Measurements from ENCODE around the gene ROR2.
"Not testable (repeated sequence)": the region's sequence is repeated elsewhere in the genome, so short reads cannot be mapped to it uniquely, and the experiment has no call there.

The ROR2 gene

GRCh38 chr9:91816356-91816755, 133.7 kb downstream of the ROR2 start:
- no peak for DNase-seq

- DNase-seq: no peak
These were observed 134.1 kb downstream of the ROR2 start for GRCh38 chr9:91815896-91816295.

GRCh38 chr9:91814753-91815152, 135.3 kb downstream of the ROR2 start:
- no peak for DNase-seq

DNA sequence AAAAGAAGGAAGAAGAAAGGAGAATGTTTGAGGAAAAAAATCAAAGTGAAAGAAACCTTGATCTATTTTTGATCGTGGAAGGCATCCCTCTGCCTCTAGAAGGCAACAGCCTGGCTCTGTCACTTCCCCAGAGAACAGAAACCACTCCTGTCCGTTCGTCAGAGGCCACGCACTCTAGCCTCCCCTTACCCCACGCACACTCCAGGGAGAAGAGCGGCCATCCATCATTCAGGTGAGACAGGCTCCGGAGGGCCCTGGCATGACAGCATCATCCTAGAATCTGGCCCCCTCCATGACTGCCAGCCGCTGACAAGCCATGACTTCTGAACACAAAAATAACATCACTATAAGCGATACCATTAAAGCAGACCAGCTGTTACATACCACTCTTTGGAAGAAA, 135.8 kb downstream of the ROR2 start:
- no peak for DNase-seq

DNA sequence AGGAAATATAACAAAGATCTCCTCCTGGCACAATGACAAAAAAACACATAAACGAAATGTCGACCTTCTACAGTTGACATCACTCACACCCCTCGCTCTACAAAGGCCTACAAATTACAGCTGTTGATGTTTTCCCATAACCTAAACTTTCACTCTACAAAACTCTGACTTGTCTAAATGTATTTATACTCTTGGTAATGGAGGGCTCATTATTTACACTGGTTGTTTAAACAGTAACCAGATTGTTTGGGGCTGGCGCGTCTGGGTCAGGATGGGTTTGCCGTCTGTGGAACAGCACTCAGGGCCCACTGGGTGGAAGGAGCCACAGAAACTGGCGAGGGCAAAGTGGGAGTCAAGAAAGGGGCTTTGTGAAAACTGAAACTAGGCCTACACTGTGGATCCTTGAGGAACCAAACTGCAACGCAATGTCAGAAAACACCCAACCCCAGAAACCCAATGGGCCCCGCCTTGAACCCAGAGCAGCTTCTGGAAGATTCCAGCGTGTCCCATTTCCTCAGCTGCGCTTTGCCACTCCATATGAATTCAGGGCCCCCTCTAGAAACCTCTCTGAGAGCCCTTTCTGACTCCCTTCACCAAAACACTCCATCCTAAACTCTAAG, 136.7 kb downstream of the ROR2 start:
- DNase-seq: no peak

DNA sequence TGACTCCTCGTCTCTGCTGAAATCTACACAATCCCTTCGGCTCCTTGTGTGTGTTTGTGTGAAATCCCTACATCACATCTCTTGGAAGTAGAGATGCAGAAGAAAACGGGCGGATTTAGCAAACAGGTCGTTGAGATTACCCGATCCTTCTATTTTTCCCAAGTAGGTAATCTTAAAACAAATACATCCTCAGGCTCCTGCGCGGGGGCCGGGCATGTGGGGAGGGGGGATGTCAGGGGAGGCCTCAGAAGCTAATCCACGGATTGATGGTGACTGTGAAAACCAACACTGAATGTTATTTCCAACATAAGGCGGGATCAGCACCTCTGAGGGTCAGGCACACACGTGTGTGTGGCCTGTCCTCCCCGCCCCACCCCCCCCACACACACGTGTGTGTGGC, 137.8 kb downstream of the ROR2 start:
- no peak for DNase-seq

GRCh38 chr9:91811024-91811909, 138.8 kb downstream of the ROR2 start:
- DNase-seq: no peak

DNA sequence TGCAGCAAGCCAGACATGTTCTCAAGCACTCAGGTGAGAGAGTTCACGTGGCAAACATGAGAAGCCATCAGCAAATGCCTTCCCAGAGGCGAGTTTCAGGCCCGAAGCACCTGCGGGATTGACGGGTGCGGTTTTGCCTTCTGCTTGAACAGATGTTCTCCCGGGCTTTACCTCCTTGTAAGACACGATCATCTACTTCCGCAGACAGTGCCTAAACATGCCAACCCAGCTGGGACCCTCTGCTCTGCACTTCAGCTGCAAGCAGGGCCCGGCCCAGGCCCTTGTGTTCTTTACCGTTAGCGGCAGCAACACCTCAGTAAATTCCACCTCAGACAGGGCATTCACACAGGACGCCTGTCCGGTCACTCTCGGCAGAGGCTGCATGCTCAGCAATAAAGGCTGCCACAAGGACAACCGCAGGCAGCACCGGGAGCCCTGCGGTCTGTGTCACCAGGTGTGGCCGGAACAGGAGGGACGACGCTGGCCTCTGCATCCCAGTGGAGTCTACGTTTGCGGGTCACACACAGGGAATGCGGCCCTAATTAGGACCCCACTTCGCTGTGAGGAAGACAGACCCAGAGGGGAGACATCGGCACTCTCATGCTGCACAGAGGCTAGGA, 139.6 kb downstream of the ROR2 start:
- DNase-seq: no peak

- no peak for DNase-seq
These were observed 140.3 kb downstream of the ROR2 start for GRCh38 chr9:91809581-91810285.

DNA sequence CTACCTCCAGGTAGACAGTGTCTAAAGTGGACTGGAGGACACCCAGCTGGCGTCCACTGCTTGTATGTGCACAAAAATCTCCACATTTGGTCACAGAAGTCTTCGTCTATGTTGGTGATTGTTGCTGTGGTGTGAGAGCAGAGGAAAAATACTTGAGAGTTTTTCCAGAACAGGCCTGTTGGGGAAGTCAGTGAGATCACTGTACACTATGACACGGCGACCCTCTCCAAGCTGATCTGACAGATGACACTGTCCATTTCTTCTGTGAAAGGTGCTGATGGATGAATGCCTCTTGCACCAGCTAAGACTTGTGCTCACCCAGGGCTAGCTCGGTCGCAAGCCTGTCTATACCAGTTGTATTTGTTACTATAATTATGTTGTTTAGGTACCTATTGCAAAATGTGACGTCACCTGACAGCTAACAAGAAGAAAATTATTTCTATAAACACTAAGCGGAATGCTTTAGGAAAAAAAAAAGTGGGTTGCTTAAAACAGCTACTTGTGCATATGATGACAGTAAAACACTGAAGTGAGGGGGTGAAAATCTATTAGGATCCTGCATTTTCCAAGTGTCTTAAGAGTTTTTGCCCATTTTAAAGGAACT, 142.3 kb downstream of the ROR2 start:
- DNase-seq: no peak

DNA sequence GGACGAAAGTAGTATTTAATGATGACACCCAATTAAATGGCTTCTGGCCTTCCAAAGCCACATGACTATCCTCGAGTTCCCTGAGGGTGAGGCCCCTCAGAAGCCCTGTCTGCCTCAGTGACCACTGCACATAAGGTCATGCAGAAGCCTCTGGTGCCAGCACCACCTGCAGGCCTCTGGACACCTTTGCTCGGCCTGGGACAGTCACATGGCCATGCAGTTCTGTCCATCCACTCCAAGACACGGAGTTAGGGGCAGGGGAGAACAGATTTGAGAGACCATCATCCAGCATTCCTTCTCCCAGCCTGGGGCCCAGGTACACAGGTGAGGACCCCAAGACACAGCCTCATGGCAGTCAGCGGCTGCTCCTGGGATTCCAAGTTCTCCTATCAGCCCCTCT, 145.0 kb downstream of the ROR2 start:
- no peak for DNase-seq

GRCh38 chr9:91803970-91804752, 145.9 kb downstream of the ROR2 start:
- no peak for DNase-seq

DNA sequence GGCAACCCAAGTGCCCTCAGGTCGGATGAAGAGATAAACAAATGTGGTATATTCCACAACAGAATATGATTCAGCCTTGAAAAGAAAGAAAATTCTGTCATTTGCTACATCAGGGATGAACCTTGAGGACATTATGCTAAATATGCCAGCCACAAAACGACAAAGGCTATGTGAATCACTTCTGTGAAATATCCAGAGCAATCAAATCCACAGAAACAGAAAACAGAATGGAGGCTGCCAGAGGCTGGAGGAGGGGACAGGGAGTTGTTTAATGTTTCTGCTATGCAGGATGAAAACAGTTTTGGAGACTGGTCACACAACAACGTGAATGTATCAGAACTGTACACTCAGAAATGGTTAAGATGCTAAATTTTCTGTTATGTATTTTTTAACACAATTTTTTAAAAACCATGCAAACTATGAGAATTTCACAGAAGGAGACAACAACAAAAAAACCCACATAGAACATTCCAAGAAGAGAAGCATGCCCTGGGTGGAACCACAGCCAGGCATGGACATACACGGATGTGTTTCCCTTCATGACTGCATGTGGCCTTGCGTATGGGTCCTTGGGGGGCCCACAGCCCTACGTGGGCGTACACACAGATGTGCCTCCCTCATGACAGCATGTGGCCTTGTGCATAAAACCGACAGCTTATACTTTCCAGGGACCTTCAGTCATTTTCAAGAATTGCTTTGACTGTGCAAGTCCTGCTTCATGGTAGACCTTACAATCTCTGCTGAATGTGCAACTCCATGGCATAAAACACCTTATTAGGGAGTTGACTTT, 146.7 kb downstream of the ROR2 start:
- peak; percentile 53 for DNase-seq

DNA sequence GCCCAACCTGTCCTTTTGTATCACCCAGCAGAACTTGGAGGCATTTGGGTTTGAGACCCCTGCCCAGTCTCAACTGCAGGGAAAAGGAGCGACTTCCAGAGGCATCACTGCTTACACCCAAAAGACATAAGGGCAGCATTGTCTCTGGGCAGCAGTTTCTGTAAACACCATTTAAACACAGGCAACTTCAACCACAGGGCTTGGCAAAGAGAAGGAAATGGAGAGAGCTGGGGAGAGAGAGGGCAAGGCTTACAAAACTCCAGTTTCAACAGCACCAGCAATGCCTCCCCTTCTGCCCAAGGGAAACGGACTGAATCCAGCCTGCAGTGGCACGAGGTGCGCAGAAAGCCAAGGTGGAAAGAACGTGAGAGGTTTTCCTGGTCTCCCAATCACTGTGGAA, 147.6 kb downstream of the ROR2 start:
- no peak for DNase-seq

- no peak for DNase-seq
These were observed 149.5 kb downstream of the ROR2 start for GRCh38 chr9:91800473-91801030.

DNA sequence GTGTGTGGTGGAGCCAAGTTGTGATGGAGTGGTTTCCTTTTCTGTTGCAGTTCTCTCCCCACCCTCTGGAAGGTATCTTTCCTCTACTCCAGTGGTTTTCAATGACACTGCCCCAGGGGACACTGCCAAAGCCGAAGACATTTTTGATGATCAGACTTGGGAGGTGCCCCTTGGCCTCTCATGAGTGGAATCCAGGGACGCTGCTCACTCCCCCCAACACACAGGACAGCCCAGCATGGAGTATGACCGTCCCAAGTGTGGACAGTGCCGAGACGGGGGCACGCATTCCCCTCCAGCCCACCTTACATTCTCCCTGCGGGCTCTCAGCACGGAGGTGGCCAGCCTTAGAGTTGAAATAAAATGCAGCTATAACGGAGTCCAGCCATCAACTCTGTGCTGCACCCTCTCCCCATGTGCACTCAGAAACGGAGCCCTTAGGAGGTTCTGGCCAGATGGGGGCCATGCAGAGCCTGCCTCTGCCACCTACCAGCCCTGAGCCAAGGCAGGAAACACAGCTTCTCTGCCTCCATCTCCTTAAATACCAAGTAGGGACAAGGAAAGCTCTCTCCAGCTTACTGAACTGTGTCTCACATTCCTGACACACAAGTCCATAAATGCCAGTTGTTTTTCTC, 150.8 kb downstream of the ROR2 start:
- DNase-seq: no peak

GRCh38 chr9:91798273-91799112, 151.5 kb downstream of the ROR2 start:
- not testable (repeated sequence) for DNase-seq

- DNase-seq: not testable (repeated sequence)
These were observed 152.5 kb downstream of the ROR2 start for GRCh38 chr9:91797517-91797916.

GRCh38 chr9:91796516-91796915, 153.5 kb downstream of the ROR2 start:
- DNase-seq: not testable (repeated sequence)
